Measurements from ENCODE around the gene FMN2.

The FMN2 gene

GRCh38 chr1:240148333-240148732, 56.6 kb downstream of the FMN2 start:
- no peak overlapping the region for H3K9ac ChIP-seq
- no peak overlapping the region for H3K4me2 ChIP-seq
- H3K79me2 ChIP-seq (ENCODE audit: insufficient read depth, low read depth): no peaks in the 10 kb centered on the region
- H4K20me1 ChIP-seq (ENCODE audit: insufficient read depth): no peaks in the 10 kb centered on the region
- H2AFZ ChIP-seq (ENCODE audit: low read depth): no peak overlapping the region
- no peak overlapping the region for H3K27ac ChIP-seq
- no peak overlapping the region for H3K4me3 ChIP-seq (IDR thresholded peaks at IDR 0.05; ENCODE audit: insufficient read depth, low read depth, low read length)
- H3K27me3 ChIP-seq (ENCODE audit: insufficient read depth, low read depth): no peaks in the 10 kb centered on the region
- no peaks in the 10 kb centered on the region for H3K36me3 ChIP-seq (ENCODE audit: insufficient read depth)
- H3K4me1 ChIP-seq (ENCODE audit: low read depth, poor library complexity, severe bottlenecking): no peaks in the 10 kb centered on the region
- TF ChIP-seq CTCF (conservative IDR thresholded peaks at IDR 0.05; ENCODE audit: low read depth, low read length): no peak

GRCh38 chr1:240149484-240150094, 57.9 kb downstream of the FMN2 start:
- Histone ChIP-seq H3K4me1 (ENCODE audit: low read depth, poor library complexity, severe bottlenecking) (no peaks in the 10 kb centered on the region), H3K4me3 (IDR thresholded peaks at IDR 0.05; ENCODE audit: insufficient read depth, low read depth, low read length) (no peak overlapping the region), H2AFZ (ENCODE audit: low read depth) (no peak overlapping the region), H3K4me2 (no peak overlapping the region), H3K27me3 (ENCODE audit: insufficient read depth, low read depth) (no peaks in the 10 kb centered on the region), H4K20me1 (ENCODE audit: insufficient read depth) (no peaks in the 10 kb centered on the region), H3K27ac (no peak overlapping the region), H3K79me2 (ENCODE audit: insufficient read depth, low read depth) (no peaks in the 10 kb centered on the region), H3K36me3 (ENCODE audit: insufficient read depth) (no peaks in the 10 kb centered on the region), H3K9ac (no peak overlapping the region)
- TF ChIP-seq CTCF (conservative IDR thresholded peaks at IDR 0.05; ENCODE audit: low read depth, low read length): peak; percentile 89; the same call in 1 of the 2 replicates

- Histone ChIP-seq H3K27me3 (ENCODE audit: insufficient read depth, low read depth) (no peaks in the 10 kb centered on the region), H3K27ac (no peak overlapping the region), H3K4me3 (IDR thresholded peaks at IDR 0.05; ENCODE audit: insufficient read depth, low read depth, low read length) (no peak overlapping the region), H3K4me1 (ENCODE audit: low read depth, poor library complexity, severe bottlenecking) (no peaks in the 10 kb centered on the region), H2AFZ (ENCODE audit: low read depth) (no peak overlapping the region), H3K4me2 (no peak overlapping the region), H3K9ac (no peak overlapping the region), H3K79me2 (ENCODE audit: insufficient read depth, low read depth) (no peaks in the 10 kb centered on the region), H4K20me1 (ENCODE audit: insufficient read depth) (no peaks in the 10 kb centered on the region), H3K36me3 (ENCODE audit: insufficient read depth) (no peaks in the 10 kb centered on the region)
- no peak for TF ChIP-seq CTCF (conservative IDR thresholded peaks at IDR 0.05; ENCODE audit: low read depth, low read length)
Observed at GRCh38 chr1:240151136-240151735, 59.6 kb downstream of the FMN2 start.

- Histone ChIP-seq H3K27me3 (ENCODE audit: insufficient read depth, low read depth) (no peaks in the 10 kb centered on the region), H3K4me3 (IDR thresholded peaks at IDR 0.05; ENCODE audit: insufficient read depth, low read depth, low read length) (no peak overlapping the region), H4K20me1 (ENCODE audit: insufficient read depth) (no peaks in the 10 kb centered on the region), H2AFZ (ENCODE audit: low read depth) (no peak overlapping the region), H3K9ac (no peak overlapping the region), H3K79me2 (ENCODE audit: insufficient read depth, low read depth) (no peaks in the 10 kb centered on the region), H3K4me1 (ENCODE audit: low read depth, poor library complexity, severe bottlenecking) (no peaks in the 10 kb centered on the region), H3K36me3 (ENCODE audit: insufficient read depth) (no peaks in the 10 kb centered on the region), H3K4me2 (no peak overlapping the region), H3K27ac (no peak overlapping the region)
- TF ChIP-seq CTCF (conservative IDR thresholded peaks at IDR 0.05; ENCODE audit: low read depth, low read length): no peak
Observed at GRCh38 chr1:240152611-240153297, 61.1 kb downstream of the FMN2 start.
